ENCODE results near the gene MT1H.

GRCh38 chr16:56673921-56674320 lies 4.3 kb downstream of the MT1H start:
- TF ChIP-seq POLR2A (IDR thresholded peaks at IDR 0.05; ENCODE audit: low read depth, low read length) (no peak), POLR2AphosphoS5 (IDR thresholded peaks at IDR 0.05; ENCODE audit: low read depth, low read length) (no peak)

Measured in GM12892 (cell line).